ENCODE results near the gene PPEF1. TPM values are rescaled to one million over a fixed set of nuclear protein-coding genes. Genes with fewer than 3 reads are reported as not detected.
"Not testable (repeated sequence)": the region's sequence is repeated elsewhere in the genome, so short reads cannot be mapped to it uniquely, and the experiment has no call there.

The PPEF1 gene
- total and polyA plus RNA-seq, 2 experiments from 2014 or later, result 0.76 TPM; not detected in 1

- no peak for TF ChIP-seq EZH2 (IDR thresholded peaks at IDR 0.05; ENCODE audit: low read depth, unreplicated experiment)
- no peak for TF ChIP-seq REST (IDR thresholded peaks at IDR 0.05; ENCODE audit: unreplicated experiment)
- TF ChIP-seq CTCF (conservative IDR thresholded peaks at IDR 0.05; ENCODE audit: low read depth in 2 of 2), result no peak
- TF ChIP-seq POLR2AphosphoS5 (IDR thresholded peaks at IDR 0.05; ENCODE audit: low read depth), result no peak
Observed at GRCh38 chrX:18833071-18833731, 125.8 kb downstream of the PPEF1 start (continued).

- H3K4me3 Mint-ChIP-seq; ATAC-seq; H3K79me2 ChIP-seq (replicated peaks; ENCODE audit: insufficient read depth); H4K20me1 ChIP-seq (replicated peaks; ENCODE audit: insufficient read depth); H3K36me3 ChIP-seq (ENCODE audit: insufficient read depth); H3K9me2 ChIP-seq (ENCODE audit: insufficient read depth); H3K27me3 ChIP-seq (ENCODE audit: insufficient read depth); H3K4me1 ChIP-seq (ENCODE audit: insufficient read depth); H2AFZ ChIP-seq; H3K27me3 Mint-ChIP-seq (ENCODE audit: insufficient read depth, low read depth, poor library complexity); H3K4me2 ChIP-seq; H3K4me1 Mint-ChIP-seq; H3F3A ChIP-seq (replicated peaks; ENCODE audit: low read depth); H3K27ac Mint-ChIP-seq; H3K4me3 ChIP-seq; H3K36me3 Mint-ChIP-seq (ENCODE audit: low read depth); DNase-seq (ENCODE audit: low spot score); H3K27ac ChIP-seq (ENCODE audit: low read depth); H3K9me3 Mint-ChIP-seq: not testable (repeated sequence)
Observed at GRCh38 chrX:18847901-18848300, 140.5 kb downstream of the PPEF1 start.

- no peaks in the 10 kb centered on the region for H3K79me2 ChIP-seq (replicated peaks; ENCODE audit: insufficient read depth)
- H3K4me1 ChIP-seq (ENCODE audit: insufficient read depth), result no peaks in the 10 kb centered on the region
- H2AFZ ChIP-seq, result no peak overlapping the region
- no peak for ATAC-seq
- peaks cover 4% of the 10 kb centered on the region for H3K27me3 Mint-ChIP-seq (ENCODE audit: insufficient read depth, low read depth, poor library complexity)
- no peak overlapping the region for H3K27ac ChIP-seq (ENCODE audit: low read depth)
- H3K36me3 Mint-ChIP-seq (ENCODE audit: low read depth), result no peaks in the 10 kb centered on the region
- no peaks in the 10 kb centered on the region for H4K20me1 ChIP-seq (replicated peaks; ENCODE audit: insufficient read depth)
- no peaks in the 10 kb centered on the region for H3K36me3 ChIP-seq (ENCODE audit: insufficient read depth)
- no peak overlapping the region for H3K4me3 ChIP-seq
- no peaks in the 10 kb centered on the region for H3K9me2 ChIP-seq (ENCODE audit: insufficient read depth)
- no peak overlapping the region for H3K27ac Mint-ChIP-seq
- no peaks in the 10 kb centered on the region for H3F3A ChIP-seq (replicated peaks; ENCODE audit: low read depth)
- no peaks in the 10 kb centered on the region; the same call in 2 of the 3 replicates for H3K9me3 Mint-ChIP-seq
- H3K4me2 ChIP-seq, result no peak overlapping the region
- no peaks in the 10 kb centered on the region; the same call in 2 of the 3 replicates for H3K4me1 Mint-ChIP-seq
- no peak for DNase-seq (ENCODE audit: low spot score)
- no peak overlapping the region for H3K4me3 Mint-ChIP-seq
- no peaks in the 10 kb centered on the region for H3K27me3 ChIP-seq (ENCODE audit: insufficient read depth)
- TF ChIP-seq ZNF462 (CRISPR knock-in tag; IDR thresholded peaks at IDR 0.05) (no peak), STAT1 (IDR thresholded peaks at IDR 0.05; ENCODE audit: unreplicated experiment) (no peak)
Observed at GRCh38 chrX:18855919-18856644, 148.6 kb downstream of the PPEF1 start.

Measured in GM23338 (cell line).